ENCODE data around the gene RNF157. TPM values are rescaled to one million over a fixed set of nuclear protein-coding genes. Genes with fewer than 3 reads are reported as not detected.

RNF157 gene
- total and polyA plus RNA-seq, 12 donors, result 2.3 to 6.1 (median 4.5) TPM

GRCh38 chr17:76125391-76125675 is 115.0 kb downstream of the RNF157 start:
- intact Hi-C loops (cut with DNase I), result no loop called here
- H3K36me3 ChIP-seq (replicated peaks in 1 of 2), result no peaks in the 10 kb centered on the region
- 72 to 90% (median 83%) methylated on average over 4 to 5 of the region's 5 CpGs for WGBS, 4 donors
- no peak for TF ChIP-seq CTCF (IDR thresholded peaks at IDR 0.05)
- TF ChIP-seq POLR2A (IDR thresholded peaks at IDR 0.05), result no peak
- no peaks in the 10 kb centered on the region for H3K9me3 ChIP-seq (replicated peaks in 1 of 3)
- peaks cover 2% of the 10 kb centered on the region for H3K27me3 ChIP-seq
- no peak overlapping the region for H3K27ac ChIP-seq
- H3K4me3 ChIP-seq, result no peak overlapping the region
- no peak for DNase-seq
- H3K4me1 ChIP-seq (replicated peaks in 1 of 2), result peaks cover 0 to 4% of the 10 kb centered on the region in 2 donors

DNA sequence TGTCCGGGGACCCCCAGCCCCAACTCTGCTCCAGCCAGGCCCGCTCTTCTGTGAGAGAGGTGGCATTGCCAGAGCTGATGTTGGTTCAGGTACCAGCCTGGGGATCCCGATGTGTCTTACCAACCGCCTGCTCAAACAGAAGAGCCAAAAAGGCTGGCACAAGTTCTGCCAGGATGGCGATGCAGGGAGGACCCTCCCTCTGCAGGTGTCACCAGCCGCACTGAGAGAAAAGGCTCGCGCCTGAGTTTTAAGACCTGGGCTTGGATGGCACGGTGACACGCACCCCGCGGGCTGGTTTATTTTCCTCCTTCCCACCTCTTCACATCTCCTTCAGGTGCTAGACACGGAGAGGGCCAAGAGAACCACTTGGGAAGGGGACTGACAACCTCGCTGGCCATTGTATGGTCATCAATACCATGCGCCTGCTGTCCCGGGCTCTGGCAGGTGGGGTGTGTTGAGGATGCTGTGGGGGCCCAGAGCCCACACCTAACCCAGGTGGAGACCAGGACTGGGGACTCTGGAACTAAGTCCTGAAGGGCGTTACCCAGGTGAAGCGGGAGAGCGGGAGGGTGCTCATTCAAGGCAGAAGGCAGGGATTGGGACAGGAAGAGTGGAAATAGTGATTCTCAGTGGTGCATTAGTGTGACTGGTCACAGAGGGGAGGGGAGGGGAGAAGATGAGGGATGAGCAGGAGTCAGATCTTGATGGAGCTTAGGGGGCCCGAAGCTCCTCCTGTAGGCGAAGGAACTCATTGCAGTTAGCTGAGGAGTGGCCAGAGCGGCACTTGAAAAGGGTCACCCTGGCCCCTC is 115.5 kb downstream of the RNF157 start:
- peak in 1 of 6 experiments; percentile 3 for TF ChIP-seq CTCF (IDR thresholded peaks at IDR 0.05)
- no peak for TF ChIP-seq POLR2A (IDR thresholded peaks at IDR 0.05)
- no peak overlapping the region for H3K4me3 ChIP-seq
- H3K9me3 ChIP-seq (replicated peaks in 1 of 3), result no peaks in the 10 kb centered on the region
- intact Hi-C loops (cut with DNase I), result loop anchor here in 1 of 2 donors (5.0 kb wide), 2 partner anchors 58 to 173 kb away; no protein-coding TSS in a partner anchor
- DNase-seq, result no peak
- 80 to 89% (median 84%) methylated on average over 9 to 22 of the region's 22 CpGs for WGBS, 4 donors
- no peak overlapping the region for H3K27ac ChIP-seq
- peaks cover 0 to 4% of the 10 kb centered on the region in 2 donors for H3K4me1 ChIP-seq (replicated peaks in 1 of 2)
- no peaks in the 10 kb centered on the region for H3K27me3 ChIP-seq
- H3K36me3 ChIP-seq (replicated peaks in 1 of 2), result no peaks in the 10 kb centered on the region

DNA sequence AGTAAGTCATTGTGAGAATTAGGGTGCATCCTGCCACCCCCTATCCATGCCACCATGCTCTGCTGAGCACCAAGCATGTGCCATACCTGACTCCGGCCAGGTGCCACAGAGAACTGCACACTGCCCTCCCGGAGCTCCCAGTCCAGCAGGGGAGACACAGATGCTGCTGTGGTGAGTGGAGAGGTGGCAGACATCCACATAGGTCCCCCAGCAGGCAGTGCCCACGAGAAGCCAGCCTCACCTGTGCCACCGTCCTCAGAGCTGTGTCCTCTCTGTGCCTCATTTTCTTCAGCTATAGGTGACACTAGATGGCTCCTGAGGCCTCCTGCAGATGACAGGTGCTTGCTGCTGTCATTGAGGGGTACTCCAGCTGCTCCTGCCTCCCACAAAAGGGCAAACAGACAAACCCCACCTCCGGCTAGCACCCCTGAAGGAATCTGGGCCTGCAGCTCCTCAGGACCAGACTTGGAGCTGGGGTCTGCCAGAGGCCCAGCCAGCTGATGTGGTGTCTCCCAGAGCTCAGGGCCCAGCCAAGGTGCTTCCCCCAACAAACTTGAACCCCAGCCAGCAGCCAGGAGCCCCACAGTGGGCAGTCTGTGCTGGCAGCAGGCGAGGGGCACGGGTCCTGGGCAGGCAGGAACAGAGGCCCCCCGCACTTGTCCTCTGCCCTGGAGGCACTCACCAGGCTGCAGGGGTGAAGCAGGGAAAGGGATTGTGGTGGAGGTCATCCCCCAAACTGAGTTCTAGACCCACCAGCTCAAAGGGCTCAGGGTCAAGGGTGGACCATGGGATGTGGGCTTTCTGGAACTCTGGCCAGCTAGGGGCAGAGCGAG is 116.3 kb downstream of the RNF157 start:
- Histone ChIP-seq H3K4me1 (replicated peaks in 1 of 2) (peaks cover 0 to 4% of the 10 kb centered on the region in 2 donors), H3K36me3 (replicated peaks in 1 of 2) (no peaks in the 10 kb centered on the region), H3K27ac (no peak overlapping the region), H3K9me3 (replicated peaks in 1 of 3) (no peaks in the 10 kb centered on the region), H3K27me3 (no peaks in the 10 kb centered on the region), H3K4me3 (no peak overlapping the region)
- TF ChIP-seq CTCF (IDR thresholded peaks at IDR 0.05) (no peak), POLR2A (IDR thresholded peaks at IDR 0.05) (no peak)
- DNase-seq, result no peak
- 57 to 81% (median 65%) methylated on average over 5 to 9 of the region's 9 CpGs for WGBS, 4 donors
- intact Hi-C loops (cut with DNase I), result loop anchor here in 1 of 2 donors (2.0 to 5.0 kb wide), 3 partner anchors 58 to 173 kb away; no protein-coding TSS in a partner anchor

DNA sequence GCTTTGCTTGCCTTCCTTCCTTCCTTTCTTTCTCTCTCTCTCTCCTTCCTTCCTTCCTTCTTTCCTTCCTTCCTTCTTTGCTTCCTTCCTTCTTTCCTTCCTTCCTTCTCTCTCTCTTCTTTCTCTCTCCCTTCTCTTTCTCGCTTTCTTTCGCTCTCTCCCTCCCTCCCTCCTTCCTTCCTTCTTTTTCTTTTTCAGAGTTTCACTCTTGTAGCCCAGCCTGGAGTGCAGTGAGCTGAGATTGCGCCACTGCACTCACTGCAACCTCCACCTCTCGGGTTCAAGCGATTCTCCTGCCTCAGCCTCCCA is 117.1 kb downstream of the RNF157 start:
- no peaks in the 10 kb centered on the region for H3K9me3 ChIP-seq (replicated peaks in 1 of 3)
- H3K36me3 ChIP-seq (replicated peaks in 1 of 2), result no peaks in the 10 kb centered on the region
- H3K27me3 ChIP-seq, result no peaks in the 10 kb centered on the region
- H3K4me3 ChIP-seq, result no peak overlapping the region
- WGBS, 4 donors, result 74 to 81% (median 76%) methylated on average over 5 of the region's 5 CpGs
- no peak for DNase-seq
- no peak overlapping the region for H3K27ac ChIP-seq
- TF ChIP-seq CTCF (IDR thresholded peaks at IDR 0.05), result no peak
- no peak for TF ChIP-seq POLR2A (IDR thresholded peaks at IDR 0.05)
- intact Hi-C loops (cut with DNase I), result loop anchor here in 1 of 2 donors (2.0 to 5.0 kb wide), 3 partner anchors 59 to 174 kb away; no protein-coding TSS in a partner anchor
- peaks cover 0 to 4% of the 10 kb centered on the region in 2 donors for H3K4me1 ChIP-seq (replicated peaks in 1 of 2)

Measured in adrenal gland (tissue), 12 donors.